Measurements from ENCODE around the gene WRAP73.

The WRAP73 gene

DNA sequence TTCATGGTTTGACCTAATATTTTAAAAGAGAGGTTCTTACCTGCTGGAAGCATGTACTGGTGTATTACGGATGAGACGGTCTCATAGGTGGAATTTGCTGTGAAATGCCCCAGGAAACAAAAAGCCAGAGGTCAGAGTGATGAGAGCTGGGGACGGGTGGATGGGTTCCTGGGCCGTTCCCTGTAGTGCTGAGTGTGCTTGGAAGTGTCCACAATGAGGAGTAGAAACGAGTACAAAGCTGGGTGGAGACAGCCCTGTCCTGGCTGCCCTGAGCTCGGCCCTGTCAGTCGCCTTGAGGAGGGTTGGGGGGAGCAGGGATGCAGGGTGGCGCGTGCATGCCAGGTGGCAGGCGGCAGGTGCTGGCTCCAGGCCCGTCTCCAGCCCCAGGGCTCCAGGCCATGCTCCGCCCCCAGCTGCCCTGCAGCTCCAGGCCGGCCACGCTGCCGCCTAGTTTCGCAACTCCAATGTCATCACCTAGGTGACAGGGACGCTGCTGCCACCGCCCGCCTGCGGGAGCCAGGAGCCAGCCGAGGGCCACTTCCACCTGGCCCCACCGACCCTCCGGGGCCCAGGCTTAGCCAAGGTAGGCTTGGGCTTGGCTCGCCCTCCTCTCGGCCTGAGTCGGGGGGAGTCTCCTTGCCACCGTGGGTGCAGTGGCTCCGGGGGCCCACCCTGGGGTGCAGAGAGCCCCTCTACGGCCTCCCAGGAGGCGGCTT lies 18.8 kb upstream of the WRAP73 start:
- DNase-seq (ENCODE audit: low read depth in 2 of 2) = no peak

DNA sequence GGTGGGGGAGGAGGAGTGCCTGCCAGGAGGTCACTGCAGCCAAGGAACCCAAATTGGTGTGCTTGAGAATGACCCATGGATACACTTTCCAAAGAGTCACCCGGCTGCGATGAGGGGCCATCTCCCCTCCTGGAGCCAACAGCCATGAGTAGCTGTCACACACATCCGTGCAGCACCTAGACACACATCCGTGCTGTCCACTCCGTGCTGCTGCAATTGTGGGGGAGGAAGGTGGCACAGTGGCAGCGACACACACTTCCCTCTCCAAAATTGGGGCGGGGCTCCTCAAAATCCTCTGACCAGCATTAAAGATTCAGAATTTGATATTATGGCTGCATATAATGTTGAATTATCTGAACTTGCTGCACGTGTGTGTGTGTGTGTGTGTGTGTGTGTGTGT lies 18.2 kb upstream of the WRAP73 start:
- no peak for DNase-seq (ENCODE audit: low read depth in 2 of 2)

DNA sequence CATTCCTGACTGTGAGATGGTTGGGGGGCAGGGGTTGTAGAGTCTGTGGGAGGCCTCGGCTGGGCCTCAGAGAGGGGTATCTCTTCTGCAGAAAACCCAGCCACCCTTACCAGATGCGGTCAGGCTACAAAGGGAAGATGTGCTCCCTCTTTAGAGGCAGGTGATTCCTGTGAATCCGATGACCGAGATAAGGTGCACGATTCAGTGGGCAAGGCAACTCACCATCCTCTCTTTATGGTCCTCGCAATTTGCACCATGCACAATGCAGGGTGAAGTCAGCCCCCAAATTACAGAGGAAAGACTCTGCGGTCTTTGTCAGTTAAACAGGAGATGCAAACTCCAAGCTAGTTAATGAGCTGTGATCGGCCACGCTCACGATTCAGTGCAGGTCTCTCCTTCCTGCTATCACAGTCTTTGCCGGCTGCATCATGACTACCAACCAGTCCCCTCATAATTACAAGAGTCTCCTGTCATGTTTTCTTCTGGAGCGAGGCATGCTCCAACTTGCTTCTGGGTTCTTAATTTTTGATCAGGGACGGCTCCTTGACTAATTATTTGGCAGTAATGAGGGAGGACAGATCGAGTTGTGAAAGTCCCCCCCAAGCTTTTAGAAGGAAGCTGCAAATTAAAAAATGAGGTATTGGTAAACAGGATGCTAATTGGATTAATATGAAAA lies 14.9 kb upstream of the WRAP73 start:
- no peak for DNase-seq (ENCODE audit: low read depth in 2 of 2)

DNA sequence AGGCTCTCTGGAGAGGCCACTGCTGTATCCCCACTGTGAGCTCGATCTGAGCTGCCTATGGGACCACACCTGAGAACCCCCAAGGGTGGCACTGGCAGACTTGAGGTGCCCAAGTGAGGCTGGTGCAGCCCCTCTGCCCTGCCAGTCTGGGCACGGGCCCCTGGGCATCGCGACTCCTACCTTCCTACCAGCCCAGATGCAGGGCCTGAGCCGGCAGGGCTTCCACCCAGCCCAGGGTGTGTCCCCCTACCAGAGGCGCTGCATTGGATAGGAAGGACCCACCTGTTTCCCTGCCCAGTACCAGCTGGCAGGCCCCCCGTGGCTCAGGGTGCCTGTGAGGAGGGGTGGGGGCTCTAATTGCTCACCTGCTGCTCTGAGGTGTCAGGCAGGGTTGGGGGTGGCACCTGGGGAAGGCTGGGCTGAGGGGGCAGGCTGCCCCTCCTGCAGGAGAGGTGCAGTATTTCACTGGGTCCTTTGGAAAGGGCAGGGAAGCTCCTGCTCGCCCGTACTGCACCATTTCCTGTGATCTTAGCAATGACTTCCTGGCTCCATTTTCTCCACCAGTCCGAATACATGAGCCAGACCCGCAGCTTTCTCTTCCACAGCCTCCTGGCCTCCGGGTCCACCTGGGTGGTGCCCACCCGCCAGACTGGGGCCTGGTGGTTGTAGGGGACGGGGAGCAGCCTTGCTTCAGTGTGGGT lies 14.2 kb upstream of the WRAP73 start:
- DNase-seq (ENCODE audit: low read depth in 2 of 2) = no peak

DNA sequence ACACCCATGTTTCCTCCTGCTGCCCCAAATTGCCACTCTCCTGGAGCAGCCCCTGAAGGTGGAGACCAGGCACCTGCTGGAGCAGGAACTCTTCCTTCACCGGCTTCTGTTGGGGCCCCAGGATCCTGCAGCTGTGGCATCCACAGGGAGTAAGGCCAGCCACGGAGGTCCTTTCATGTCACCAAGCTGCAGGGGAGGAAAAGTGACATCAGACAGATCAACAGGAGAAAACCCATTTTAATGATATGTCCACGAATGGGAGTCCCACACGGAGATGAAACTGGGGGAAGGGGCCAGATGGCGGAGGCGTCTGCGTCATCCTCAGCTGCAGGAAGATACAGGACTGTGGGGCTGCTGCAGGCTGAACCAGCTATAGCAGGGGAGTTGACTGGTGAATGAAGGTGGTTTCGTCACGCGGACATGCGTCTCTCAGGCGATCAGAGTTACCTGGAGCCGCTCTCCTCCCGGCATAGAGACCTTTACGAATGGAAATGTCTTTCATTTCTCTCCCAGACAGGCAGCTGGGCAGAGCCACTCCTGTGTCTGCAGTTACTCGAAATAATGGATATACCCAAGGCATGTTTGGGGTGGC lies 12.3 kb upstream of the WRAP73 start:
- DNase-seq (ENCODE audit: low read depth in 2 of 2) = no peak

DNA sequence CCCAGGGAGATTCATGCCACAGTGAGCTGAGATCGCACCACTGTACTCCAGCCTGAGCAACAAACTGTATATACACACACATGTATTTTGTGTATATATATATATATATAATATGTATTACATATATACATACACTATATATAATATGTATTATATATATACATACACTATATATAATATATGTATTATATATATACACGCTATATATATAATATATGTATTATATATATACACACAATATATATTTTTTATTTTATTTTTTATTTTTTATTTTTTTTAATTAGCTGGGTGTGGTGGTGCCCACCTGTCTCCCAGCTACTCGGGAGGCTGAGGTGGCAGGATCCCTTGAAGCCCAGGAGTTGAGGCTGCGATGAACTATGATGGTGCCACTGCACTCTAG lies 11.7 kb upstream of the WRAP73 start:
- no peak for DNase-seq (ENCODE audit: low read depth in 2 of 2)

DNA sequence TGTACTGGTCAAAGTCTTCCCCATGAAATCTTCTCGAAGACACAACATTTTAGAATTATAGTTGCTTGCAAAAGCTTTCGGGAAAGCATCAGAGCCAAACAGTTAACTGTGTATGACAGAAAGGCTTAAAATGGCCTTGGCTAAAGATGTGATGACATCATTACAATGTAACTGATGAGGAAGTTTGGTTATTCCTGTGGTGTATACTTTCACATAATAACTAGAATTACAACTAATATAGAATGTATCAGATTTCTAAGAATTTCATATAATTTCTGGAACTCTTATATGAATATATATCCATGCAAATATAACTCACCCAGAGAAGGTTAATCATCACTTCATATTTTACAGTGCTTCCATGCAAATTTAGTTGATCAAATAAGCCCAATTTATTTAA lies 10.8 kb upstream of the WRAP73 start:
- DNase-seq (ENCODE audit: low read depth in 2 of 2) = no peak

DNA sequence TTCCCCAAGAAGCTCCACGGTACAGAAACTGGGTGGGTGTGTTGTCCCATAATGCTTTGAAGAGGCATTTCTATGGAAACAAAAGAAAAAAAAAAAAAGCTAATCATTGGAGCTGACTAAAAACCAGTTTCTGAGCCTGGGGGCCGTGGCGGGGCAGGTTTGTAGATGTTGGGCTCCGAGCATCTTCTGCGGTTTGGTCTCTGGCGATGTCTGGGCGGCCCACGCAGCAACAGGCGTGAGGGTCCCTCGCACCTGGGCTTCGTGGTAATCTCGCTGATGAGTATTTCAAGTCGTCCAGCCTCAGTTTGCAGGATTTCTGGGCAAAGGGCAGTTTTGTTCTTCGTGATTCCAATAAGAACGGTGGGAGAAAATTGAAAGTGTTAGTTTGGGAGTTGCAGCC lies 9.2 kb upstream of the WRAP73 start:
- no peak for DNase-seq (ENCODE audit: low read depth in 2 of 2)

DNA sequence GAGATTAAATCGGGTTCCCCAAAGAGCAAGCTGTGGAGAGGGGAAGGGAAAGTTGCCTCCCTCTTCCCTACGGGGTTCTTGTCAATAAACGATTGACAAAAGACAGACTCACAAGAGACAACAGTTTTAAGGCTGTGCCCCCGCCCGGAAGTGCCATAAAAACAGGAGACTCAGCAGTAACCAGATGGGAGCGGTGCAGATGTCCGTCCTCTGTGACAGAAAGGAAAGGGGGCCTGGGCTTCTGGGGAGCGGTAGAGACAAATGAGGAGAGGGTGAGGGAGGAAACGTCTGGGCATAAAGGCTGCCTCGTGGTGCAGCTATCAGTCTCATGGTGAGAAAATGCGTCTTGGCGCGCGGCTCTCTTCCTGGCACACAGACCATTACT lies 8.3 kb upstream of the WRAP73 start:
- no peak for DNase-seq (ENCODE audit: low read depth in 2 of 2)

DNA sequence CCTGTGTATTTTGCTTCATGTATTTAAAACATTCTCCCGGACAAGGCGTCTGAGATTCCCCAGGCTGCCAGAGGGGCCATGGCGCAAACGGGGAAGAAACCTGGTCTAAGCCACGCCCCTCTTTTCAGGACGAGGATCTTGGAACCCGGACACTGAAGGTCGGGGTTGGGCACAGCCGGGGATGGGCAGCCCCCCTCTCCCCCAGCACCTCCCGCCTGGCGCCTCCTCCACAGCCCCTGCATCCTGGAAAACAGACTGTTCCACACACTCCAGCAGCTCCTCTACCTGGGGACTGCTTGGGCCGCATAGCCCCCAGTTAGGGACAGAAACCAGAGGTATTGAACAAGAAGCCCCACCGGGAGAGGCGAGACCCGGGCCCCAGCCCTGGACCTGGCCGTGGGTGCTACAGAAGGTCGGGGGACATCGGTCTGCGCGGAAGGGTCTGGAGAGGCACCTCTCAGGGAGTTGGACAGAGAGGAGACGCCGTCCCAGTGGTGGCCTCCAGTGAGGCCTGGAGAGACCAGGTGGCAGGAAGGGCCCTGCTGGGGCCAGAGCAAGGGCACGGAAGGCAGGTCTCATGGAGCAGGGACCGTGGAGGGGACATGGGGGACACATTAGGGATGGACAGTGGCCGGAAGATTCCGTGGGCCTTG lies 7.8 kb upstream of the WRAP73 start:
- DNase-seq (ENCODE audit: low read depth in 2 of 2) = no peak

DNA sequence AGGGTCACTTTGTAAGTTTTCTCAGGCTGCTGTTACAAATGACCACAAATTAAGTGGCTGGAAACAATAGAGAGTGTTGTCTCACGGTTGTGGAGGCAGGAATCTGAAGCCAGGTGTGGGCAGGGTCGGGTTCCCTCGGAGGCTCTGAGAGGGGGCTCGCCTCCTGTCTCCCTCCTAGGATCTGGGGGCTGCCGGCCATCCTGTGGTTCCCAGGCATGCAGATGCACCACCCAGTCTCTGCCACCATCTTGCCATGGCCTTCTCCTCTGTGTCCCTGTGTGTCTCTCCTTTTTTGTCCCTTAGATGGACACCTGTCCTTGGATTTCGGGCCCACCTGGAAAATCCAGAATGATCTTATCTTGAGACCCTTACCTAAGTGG lies 7.2 kb upstream of the WRAP73 start:
- no peak for DNase-seq (ENCODE audit: low read depth in 2 of 2)

DNA sequence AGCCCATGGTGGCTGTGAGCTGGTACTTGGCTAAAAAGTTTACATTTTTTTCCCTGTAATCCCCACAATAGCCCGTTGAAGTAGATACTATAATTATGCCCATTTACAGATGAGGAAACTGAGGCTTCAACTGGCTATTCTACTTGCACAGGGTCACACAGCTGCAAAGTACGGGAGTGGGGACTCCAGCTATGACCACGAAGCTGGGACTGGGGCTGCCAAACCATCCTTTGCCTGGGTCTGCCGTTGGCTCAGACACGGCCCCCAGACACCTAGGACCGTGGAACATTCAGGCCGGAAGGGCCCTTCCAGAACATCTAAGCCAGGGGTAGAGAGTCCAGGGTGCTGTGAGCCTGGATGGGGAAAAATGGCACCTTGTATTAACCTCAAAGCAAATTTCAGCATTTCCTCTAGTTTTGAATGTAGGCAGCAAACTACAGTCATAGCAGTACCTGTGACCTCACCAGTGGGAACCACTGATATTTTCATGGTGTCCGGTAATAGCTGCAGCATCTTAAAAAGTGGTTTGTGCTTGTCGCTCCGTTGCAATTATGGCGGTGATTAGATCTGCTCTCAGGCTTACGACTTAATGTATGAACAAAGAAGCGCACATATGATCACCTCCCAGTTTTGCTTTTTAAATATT lies 6.7 kb upstream of the WRAP73 start:
- no peak for DNase-seq (ENCODE audit: low read depth in 2 of 2)

DNA sequence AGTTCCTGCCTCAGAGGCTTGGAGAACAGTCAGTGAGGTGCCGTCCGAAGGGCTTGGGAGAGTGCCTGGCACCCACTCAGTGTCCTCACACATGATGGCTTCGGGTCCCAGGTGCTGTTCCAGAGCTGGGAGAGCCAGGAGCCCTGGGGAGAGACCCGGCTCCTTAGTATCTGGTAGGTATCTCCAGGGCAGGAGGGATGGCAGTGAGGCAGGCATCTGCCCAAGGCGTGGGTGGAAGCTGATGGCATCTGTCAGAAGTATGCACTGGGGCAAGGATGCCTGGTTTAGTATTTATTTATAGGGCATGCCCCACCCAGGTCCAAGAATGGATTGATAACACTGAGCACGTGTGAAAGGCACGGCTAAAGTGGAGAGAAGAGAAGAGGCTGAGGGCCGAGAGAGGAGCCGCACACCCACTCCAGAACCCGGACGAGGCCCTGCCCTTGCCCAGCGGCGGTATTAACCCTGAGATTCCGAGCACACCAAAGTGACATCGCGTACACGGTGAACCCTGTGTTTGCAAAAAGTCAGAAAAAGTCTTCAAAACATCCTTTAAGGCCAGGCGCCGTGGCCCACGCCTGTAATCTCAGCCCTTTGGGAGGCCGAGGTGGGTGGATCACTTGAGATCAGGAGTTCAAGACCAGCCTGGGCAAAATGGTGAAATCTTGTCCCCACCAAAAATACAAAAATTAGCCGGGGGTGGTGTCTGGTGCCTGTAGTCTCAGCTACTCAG lies 4.8 kb upstream of the WRAP73 start:
- no peak for DNase-seq (ENCODE audit: low read depth in 2 of 2)

DNA sequence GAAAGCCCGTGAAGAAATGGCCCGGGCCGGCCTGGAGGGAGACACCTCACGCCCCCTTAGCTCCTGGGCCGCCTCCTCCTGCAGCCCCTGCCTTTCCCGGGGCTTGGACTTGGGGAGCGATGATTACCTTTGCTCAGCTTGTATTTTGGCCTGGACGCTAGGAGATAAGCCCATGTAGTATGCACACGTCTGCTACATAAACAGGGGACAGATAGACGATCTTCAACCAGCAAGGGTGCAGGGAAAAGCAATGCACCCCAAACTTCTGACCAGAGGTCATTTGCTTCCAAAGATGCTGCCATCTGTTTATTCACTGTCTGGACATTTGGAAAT lies 3.3 kb upstream of the WRAP73 start:
- DNase-seq (ENCODE audit: low read depth in 2 of 2) = no peak

DNA sequence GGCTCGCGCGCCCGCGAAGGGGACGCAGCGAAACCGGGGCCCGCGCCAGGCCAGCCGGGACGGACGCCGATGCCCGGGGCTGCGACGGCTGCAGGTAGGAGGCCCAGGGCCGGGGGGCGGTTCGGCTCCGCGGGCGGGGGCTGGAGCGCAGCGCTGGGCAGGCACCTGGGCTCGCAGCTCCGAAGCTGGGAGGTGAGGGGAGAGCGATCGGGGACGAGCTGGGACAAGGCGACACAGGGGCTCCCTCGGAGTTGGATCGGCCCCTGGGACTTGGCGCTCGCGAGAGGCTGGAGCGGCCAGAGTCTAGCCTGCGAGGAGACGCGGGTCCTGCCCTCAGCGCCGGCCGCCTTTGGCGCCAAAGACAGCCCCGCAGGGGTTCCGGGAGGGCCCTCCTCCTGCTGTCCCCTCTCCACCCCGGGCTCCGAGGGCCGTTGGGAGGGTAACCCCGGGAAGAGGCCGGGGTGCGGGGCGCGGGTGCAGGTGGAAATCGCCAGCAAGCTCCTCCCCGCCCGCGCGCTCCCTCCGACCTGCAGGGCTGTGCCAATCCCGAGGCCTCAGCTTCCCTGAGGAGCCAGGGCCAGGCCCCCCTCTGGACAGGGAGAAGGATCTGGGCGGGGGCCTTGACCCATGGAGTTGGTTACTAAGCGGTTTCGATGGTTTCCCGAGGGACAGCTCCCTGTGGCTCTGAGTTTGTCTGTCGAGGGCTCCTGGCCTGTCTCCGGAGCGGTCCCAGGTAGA lies 2.8 kb upstream of the WRAP73 start:
- DNase-seq (ENCODE audit: low read depth in 2 of 2) = no peak

DNA sequence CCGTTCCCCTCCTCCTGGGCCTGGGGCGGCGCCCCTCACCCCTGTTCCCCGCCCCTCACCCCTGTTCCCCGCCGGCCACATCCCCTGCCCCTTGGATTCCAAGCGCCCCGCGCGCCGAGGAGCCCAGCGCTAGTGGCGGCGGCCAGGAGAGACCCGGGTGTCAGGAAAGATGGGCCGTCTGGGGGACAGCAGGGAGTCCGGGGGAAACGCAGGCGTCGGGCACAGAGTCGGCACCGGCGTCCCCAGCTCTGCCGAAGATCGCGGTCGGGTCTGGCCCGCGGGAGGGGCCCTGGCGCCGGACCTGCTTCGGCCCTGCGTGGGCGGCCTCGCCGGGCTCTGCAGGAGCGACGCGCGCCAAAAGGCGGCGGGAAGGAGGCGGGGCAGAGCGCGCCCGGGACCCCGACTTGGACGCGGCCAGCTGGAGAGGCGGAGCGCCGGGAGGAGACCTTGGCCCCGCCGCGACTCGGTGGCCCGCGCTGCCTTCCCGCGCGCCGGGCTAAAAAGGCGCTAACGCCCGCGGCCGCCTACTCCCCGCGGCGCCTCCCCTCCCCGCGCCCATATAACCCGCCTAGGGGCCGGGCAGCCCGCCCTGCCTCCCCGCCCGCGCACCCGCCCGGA lies 2.1 kb upstream of the WRAP73 start, which contains the start of gene TP73:
TP73 (plus strand) TSS at position 587 of the 618 bp plus-strand sequence. CDS start 29,850 bp downstream, outside the sequence.
- no peak for DNase-seq (ENCODE audit: low read depth in 2 of 2)

DNA sequence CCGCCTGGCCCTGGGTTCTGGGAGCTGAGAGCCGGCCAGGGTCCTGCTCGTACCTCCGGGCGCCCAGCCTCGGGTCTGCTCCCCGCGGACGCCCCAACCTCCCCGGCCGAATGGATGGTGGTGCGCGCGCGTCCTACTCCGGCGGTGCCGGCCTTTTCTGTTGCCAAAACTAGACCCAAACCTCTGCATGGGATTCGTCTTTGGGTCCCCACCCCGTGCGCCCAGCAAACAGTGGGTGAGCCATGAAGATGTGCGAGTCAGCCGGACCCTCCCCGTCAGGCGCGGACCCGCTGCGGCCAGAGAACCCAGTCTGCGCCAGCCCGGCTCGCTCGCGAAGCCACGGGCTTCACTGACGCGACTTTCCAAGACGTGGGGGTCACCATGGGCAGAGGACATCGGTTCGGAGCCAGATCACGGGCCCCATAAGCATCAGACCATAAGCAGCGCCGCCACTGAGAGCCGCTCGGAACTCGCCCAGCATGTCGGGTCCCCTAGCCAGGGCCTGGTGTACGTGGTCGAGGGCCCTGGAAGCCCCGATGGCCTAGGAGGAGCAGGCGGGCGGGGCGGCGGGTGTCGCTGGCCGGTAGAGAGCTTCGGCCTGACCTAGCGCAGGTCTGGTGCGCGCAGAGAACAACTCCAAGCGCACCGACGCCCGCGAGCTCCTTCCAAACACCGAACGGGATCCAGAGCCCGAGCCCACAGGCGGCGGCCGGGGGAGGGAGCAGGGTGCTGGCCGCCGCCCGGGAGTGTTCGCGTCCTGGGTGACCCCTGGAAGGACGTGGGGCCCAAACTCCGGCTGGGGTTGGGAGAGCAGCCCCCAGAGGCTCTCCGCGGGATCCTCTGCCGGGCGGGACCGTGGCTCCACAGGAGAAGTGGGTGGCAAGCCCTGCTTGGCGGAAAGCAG lies 1.4 kb upstream of the WRAP73 start:
- no peak for DNase-seq (ENCODE audit: low read depth in 2 of 2)

DNA sequence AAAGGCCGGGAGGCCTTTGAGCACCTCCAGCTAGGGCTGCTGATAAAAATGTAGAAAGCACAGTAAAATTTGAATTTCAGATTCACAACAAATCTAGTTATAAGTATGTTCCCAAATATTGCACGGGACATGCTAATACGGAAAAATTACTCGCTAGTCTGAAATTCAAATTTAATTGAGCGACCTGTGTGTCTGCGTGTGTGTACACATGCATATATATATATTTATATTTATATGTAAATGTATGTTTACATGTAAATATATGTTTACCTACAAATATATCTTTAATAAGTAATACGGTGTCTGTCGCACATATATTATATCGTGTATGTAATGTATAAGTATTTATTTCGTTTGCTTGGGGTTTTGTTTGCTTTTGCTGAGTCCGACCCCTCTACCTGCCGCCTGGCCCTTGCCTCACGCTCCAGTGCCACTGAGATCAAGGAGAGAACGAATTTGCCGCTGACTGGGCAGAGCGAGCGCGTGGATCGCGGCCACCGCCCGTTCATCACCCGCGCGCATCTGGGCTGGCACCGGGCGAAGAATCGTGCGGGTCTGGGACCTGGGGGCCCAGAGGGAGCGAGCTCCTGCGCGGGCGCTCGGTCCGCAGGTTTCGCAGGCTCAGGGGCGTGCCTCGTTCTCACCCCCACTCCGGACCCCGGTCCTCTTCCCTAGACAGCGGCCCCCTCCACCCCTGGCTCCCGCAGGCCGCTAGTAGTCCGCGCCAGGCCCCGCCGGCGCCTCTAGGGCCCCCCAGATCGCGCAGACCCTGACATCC lies 534 bp upstream of the WRAP73 start:
- DNase-seq (ENCODE audit: low read depth in 2 of 2) = no peak

Measured in stimulated activated CD4-positive, alpha-beta T cell treated with anti-CD3 and anti-CD28 coated beads, Interleukin-15, amount 100 ng/mL, for 48 hours (primary cell).